GM12878 (cell line): ENCODE measurements around the gene FNDC3B. TPM values are rescaled to one million over a fixed set of nuclear protein-coding genes. Genes with fewer than 3 reads are reported as not detected.

Source experiments
- ASH2L ChIP-seq: fragments of 300-600, 200-600 bp; sonication (generic); IDR thresholded peaks from 2 replicates; pipeline ENCODE4 v1.6.1; 2017; ENCODE audit warnings: low read depth, mild to moderate bottlenecking, borderline replicate concordance
- BCL11A ChIP-seq: IDR thresholded peaks from 2 replicates; pipeline ENCODE4 v1.6.1; 2011; ENCODE audit warnings: low read depth, low read length
- CEBPB ChIP-seq, 2 experiments: fragments of 150-350 bp in 1 of 2; IDR thresholded peaks; 2 replicates each; pipeline ENCODE4 v1.6.1; 2012 to 2014; ENCODE audit warnings: low read depth in 2 of 2, low read length in 2 of 2, borderline replicate concordance in 1 of 2, inconsistent platforms in 1 of 2
- EGR1 ChIP-seq, 2 experiments: IDR thresholded peaks; 1 replicate in 1 of 2; 2 replicates in 1 of 2; pipeline ENCODE4 v1.6.1; 2011 to 2012; ENCODE audit warnings: low read depth in 2 of 2, low read length in 2 of 2, borderline replicate concordance in 1 of 2, mild to moderate bottlenecking in 1 of 2, moderate library complexity in 1 of 2
- HSF1 ChIP-seq: fragments of 150-350 bp; IDR thresholded peaks from 2 replicates; pipeline ENCODE4 v1.6.1; 2014; ENCODE audit warnings: mild to moderate bottlenecking, low read depth, low read length
- IRF4 ChIP-seq: IDR thresholded peaks from 2 replicates; pipeline ENCODE4 v1.6.1; 2011; ENCODE audit warnings: low read depth, low read length
- NKRF ChIP-seq: fragments of 450-650 bp; conservative IDR thresholded peaks from 2 replicates; pipeline ENCODE4 v1.6.1; 2017; ENCODE audit warnings: mild to moderate bottlenecking, moderate library complexity
- NR2C1 ChIP-seq: fragments of 450-650 bp; IDR thresholded peaks from 2 replicates; pipeline ENCODE4 v1.6.1; 2017; ENCODE audit warnings: antibody characterized with exemption, mild to moderate bottlenecking, moderate library complexity
- NR2F1 ChIP-seq: fragments of 450-650 bp; conservative IDR thresholded peaks from 2 replicates; pipeline ENCODE4 v1.6.1; 2017; ENCODE audit warnings: mild to moderate bottlenecking
- NRF1 ChIP-seq: conservative IDR thresholded peaks from 2 replicates; pipeline ENCODE4 v1.6.1; 2011; ENCODE audit warnings: mild to moderate bottlenecking, low read depth, low read length, improper control_type of control experiment
- POU2F2 ChIP-seq: IDR thresholded peaks from 3 replicates; pipeline ENCODE4 v1.6.1; 2011; ENCODE audit warnings: low read depth, mild to moderate bottlenecking, low read length, borderline replicate concordance
- SIN3A ChIP-seq: IDR thresholded peaks from 2 replicates; pipeline ENCODE4 v1.6.1; 2012; ENCODE audit warnings: low read depth, low read length, improper control_type of control experiment
- TARDBP ChIP-seq: IDR thresholded peaks from 2 replicates; pipeline ENCODE4 v1.6.1; 2016; ENCODE audit warnings: borderline replicate concordance
- ZBED1 ChIP-seq: IDR thresholded peaks from 2 replicates; pipeline ENCODE4 v1.6.1; 2016; ENCODE audit warnings: borderline replicate concordance
- ZBTB40 ChIP-seq: fragments of 450-650 bp; IDR thresholded peaks from 2 replicates; pipeline ENCODE4 v1.6.1; 2016; ENCODE audit warnings: mild to moderate bottlenecking, moderate library complexity, borderline replicate concordance
- ZNF622 ChIP-seq: fragments of 450-650 bp; IDR thresholded peaks from 2 replicates; pipeline ENCODE4 v1.6.1; 2017; ENCODE audit warnings: mild to moderate bottlenecking, inconsistent platforms
- polyA plus RNA-seq, 11 experiments: library from polyadenylated mRNA; depleted of rRNA in 4 of 11; unstranded in 6 of 11; stranded (reverse) in 5 of 11; fragments of >200 nt; fragmentation: Nextera tagmentation in 4 of 11; fragmentation: Illumina TruSeq in 1 of 11; extraction: Ambion mirVana in 4 of 11; extraction: Trizol in 1 of 11; gene quantifications; 1 replicate in 1 of 11; 2 replicates in 10 of 11; pipeline versions ENCODE4 v1.2.1 to v1.2.3, GENCODE V29; 2011 to 2016; ENCODE audit warnings: inconsistent platforms in 2 of 11, missing spikeins in 2 of 11, low read depth in 1 of 11
- total RNA-seq, 4 experiments: library from RNA; depleted of rRNA in 3 of 4; stranded (reverse); fragments of >200 nt in 3 of 4; fragmentation: Illumina TruSeq in 1 of 4; extraction: Trizol in 1 of 4; gene quantifications; 2 replicates each; pipeline versions ENCODE4 v1.2.1 to v1.2.3, GENCODE V29; 2013 to 2021

FNDC3B gene
- total and polyA plus RNA-seq, 10 of the 15 experiments (the other 5 are each of a cell fraction or from before 2014, with no cell fraction given), result 7.9 to 35.0 (median 18.5) TPM

GRCh38 chr3:172213200-172213599 is 173.8 kb downstream of the FNDC3B start (continued):
- TF ChIP-seq EGR1 (IDR thresholded peaks at IDR 0.05; ENCODE audit: borderline replicate concordance in 1 of 2, low read depth in 2 of 2, low read length in 2 of 2) (no peak), NKRF (no peak), NRF1 (no peak), NR2C1 (no peak), ZNF622 (no peak), BCL11A (no peak), ASH2L (no peak), HSF1 (no peak), CEBPB (IDR thresholded peaks at IDR 0.05; ENCODE audit: borderline replicate concordance in 1 of 2, low read depth in 2 of 2, low read length in 2 of 2) (no peak), SIN3A (no peak), IRF4 (no peak), ZBED1 (no peak), NR2F1 (0 out of 2 replicates have a peak, but pooled peaks have one; percentile 66), ZBTB40 (no peak; the same call in 1 of the 2 replicates), TARDBP (no peak), POU2F2 (0 out of 3 replicates have a peak, but pooled peaks have one; percentile 21)
